ENCODE measurements around the gene PCIF1.
A peak's percentile ranks its signal among the peaks of the same experiment; 100 is the strongest.

The PCIF1 gene

GRCh38 chr20:45948261-45948733 is 13.8 kb downstream of the PCIF1 start:
- H3K36me3 ChIP-seq = peaks cover 100% of the 10 kb centered on the region
- peak overlapping the region; percentile 15 for H3K27ac ChIP-seq
- peaks cover 0 to 6% of the 10 kb centered on the region in 2 experiments for H3K4me1 ChIP-seq (ENCODE audit: control insufficient read depth in 1 of 2, insufficient read depth in 1 of 2, low read depth in 1 of 2, low read length in 1 of 2)
- H3K9me3 ChIP-seq = no peaks in the 10 kb centered on the region
- H3K4me3 ChIP-seq (ENCODE audit: low read depth in 1 of 2, low read length in 1 of 2) = no peak overlapping the region
- H3K27me3 ChIP-seq = no peaks in the 10 kb centered on the region
- TF ChIP-seq CTCF (IDR thresholded peaks at IDR 0.05) = no peak

- Histone ChIP-seq H3K9me3 (no peaks in the 10 kb centered on the region), H3K36me3 (peaks cover 100% of the 10 kb centered on the region), H3K4me3 (ENCODE audit: low read depth in 1 of 2, low read length in 1 of 2) (no peak overlapping the region), H3K4me1 (ENCODE audit: control insufficient read depth in 1 of 2, insufficient read depth in 1 of 2, low read depth in 1 of 2, low read length in 1 of 2) (peaks cover 0 to 6% of the 10 kb centered on the region in 2 experiments), H3K27me3 (no peaks in the 10 kb centered on the region), H3K27ac (peak overlapping the region; percentile 15)
- no peak for TF ChIP-seq CTCF (IDR thresholded peaks at IDR 0.05)
Observed at GRCh38 chr20:45948742-45949541, 14.5 kb downstream of the PCIF1 start.

DNA sequence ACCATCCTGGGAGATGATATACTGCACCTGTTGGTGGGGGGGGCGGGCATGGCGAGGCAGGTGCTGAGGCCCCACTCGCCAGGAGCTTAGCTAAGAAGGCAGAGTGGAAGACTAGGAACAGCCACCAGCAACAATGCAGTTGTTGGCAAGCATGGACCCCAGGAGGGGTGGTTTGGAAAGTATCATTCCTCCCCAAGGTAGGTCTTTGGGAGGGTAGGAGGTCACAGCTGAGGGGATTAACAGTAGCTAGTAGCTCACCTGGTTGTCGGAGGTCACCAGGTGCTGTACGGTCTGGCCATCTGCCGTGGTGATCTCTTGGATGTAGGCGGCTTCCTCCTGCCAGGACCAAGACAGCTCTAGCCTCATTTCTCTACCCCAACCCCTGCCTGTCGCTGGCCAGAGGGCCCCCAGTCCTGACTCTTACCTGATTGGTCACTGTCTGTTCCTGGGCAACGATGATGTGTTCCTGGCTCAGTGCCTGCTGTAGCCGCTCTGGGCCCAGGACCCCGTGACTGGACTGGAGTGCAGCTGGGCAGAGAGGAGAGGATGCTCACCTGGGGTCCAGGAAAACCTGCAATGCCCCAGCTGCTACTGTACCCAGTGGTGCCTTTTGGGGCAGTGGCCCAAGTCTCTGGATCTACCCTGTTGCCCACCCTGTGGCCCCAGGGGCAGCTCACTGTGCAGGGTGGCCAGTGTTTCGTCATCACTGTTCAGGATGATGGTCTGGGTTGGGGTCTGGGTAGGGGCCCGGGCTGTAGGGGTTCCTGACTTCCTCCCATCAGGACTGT is 15.3 kb downstream of the PCIF1 start:
- peaks cover 96% of the 10 kb centered on the region for H3K36me3 ChIP-seq
- TF ChIP-seq CTCF (IDR thresholded peaks at IDR 0.05) = no peak
- no peak overlapping the region for H3K4me3 ChIP-seq (ENCODE audit: low read depth in 1 of 2, low read length in 1 of 2)
- H3K27me3 ChIP-seq = no peaks in the 10 kb centered on the region
- H3K27ac ChIP-seq = peak overlapping the region; percentile 15
- H3K9me3 ChIP-seq = no peaks in the 10 kb centered on the region
- peaks cover 0 to 6% of the 10 kb centered on the region in 2 experiments for H3K4me1 ChIP-seq (ENCODE audit: control insufficient read depth in 1 of 2, insufficient read depth in 1 of 2, low read depth in 1 of 2, low read length in 1 of 2)

GRCh38 chr20:45950330-45950646 is 15.8 kb downstream of the PCIF1 start:
- no peaks in the 10 kb centered on the region for H3K27me3 ChIP-seq
- peaks cover 0 to 6% of the 10 kb centered on the region in 2 experiments for H3K4me1 ChIP-seq (ENCODE audit: control insufficient read depth in 1 of 2, insufficient read depth in 1 of 2, low read depth in 1 of 2, low read length in 1 of 2)
- no peak overlapping the region for H3K4me3 ChIP-seq (ENCODE audit: low read depth in 1 of 2, low read length in 1 of 2)
- TF ChIP-seq CTCF (IDR thresholded peaks at IDR 0.05) = no peak
- no peak overlapping the region for H3K27ac ChIP-seq
- H3K9me3 ChIP-seq = no peaks in the 10 kb centered on the region
- H3K36me3 ChIP-seq = peaks cover 93% of the 10 kb centered on the region

DNA sequence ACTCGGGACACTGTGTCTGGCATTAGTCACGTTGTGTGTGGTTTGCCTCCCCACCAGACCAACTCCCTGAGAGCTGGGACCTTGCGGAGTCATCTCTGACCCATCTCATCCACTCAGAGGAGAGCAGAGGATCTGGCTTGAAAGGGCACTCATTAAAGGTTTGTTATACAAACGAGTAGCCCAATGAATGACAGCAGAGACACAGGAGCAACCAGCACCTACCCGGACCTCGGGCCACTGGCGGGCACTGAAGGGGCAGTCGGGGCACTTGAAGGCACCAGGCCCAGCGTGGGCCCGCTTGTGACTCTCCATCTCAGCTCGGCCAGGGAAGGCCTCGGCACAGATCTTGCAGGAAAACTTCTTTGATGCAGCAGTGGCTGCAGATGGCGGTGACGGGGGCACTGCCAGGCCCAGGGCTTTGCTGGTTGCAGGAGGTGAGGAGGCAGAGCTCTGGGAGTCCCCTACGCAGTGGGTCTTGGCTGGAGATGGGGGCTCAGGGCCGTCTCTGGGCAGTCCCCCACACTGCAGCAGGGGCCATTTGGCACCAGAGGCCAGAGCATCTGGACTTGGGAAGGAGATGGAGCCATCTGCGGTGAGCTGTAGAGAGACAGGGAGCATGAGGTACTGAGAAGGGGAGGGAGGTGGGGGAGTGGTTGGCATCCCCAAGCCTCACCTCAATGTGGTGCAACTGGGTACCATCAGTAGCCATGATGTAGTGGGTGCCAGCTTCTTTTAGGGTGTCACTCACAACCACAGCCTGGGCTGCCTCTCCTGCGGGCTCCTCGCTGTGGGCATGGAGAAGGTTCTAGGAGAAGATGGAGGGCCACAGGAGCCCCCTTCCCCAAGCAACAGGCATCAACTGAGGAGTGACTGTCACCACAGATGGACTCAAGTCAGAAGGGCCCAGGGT is 17.7 kb downstream of the PCIF1 start:
- Histone ChIP-seq H3K4me1 (ENCODE audit: control insufficient read depth in 1 of 2, insufficient read depth in 1 of 2, low read depth in 1 of 2, low read length in 1 of 2) (no peaks in the 10 kb centered on the region), H3K36me3 (peaks cover 85% of the 10 kb centered on the region), H3K4me3 (ENCODE audit: low read depth in 1 of 2, low read length in 1 of 2) (no peak overlapping the region), H3K9me3 (no peaks in the 10 kb centered on the region), H3K27ac (no peak overlapping the region), H3K27me3 (no peaks in the 10 kb centered on the region)
- TF ChIP-seq CTCF (IDR thresholded peaks at IDR 0.05) = no peak
